DMS 273 (cell line): ENCODE measurements around the gene CPN2.
A peak's percentile ranks its signal among the peaks of the same experiment; 100 is the strongest.

Source experiments
- DNase-seq: peaks from one replicate; lab custom pipeline; 2025; ENCODE audit not compliant: unreplicated experiment; lab: John Stamatoyannopoulos, UW

CPN2 gene

DNA sequence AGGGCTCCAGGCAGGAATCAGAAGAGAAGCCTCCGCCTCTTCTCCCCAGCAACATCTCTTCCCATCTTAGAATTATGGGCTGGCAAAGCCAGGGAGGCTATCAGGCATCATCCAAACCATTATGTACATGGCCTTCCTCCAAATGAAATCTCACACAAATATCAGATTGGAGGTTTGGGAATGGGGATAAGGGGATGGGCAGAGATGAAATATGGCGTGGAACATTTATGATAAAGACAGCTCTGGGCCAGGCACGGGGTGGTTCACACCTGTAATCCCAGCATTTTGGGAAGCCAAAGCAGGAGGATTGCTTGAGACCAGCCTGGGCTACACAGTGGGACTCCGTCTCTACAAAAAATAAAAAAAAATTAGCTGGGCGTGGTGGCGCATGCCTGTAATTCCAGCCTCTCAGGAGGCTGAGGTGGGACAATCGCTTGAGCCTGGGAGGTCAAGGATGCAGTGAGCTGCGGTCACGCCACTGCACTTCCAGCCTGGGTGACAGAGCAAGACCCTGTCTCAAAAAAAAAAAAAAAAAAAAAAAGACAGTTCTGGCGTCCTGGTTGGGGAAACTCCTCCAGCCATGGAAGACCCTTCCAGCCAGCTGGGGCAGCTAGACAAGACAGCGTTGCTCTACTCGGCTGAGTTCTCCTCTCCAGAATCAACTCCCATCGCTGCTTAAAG, 36.6 kb downstream of the CPN2 start:
- no peak for DNase-seq

DNA sequence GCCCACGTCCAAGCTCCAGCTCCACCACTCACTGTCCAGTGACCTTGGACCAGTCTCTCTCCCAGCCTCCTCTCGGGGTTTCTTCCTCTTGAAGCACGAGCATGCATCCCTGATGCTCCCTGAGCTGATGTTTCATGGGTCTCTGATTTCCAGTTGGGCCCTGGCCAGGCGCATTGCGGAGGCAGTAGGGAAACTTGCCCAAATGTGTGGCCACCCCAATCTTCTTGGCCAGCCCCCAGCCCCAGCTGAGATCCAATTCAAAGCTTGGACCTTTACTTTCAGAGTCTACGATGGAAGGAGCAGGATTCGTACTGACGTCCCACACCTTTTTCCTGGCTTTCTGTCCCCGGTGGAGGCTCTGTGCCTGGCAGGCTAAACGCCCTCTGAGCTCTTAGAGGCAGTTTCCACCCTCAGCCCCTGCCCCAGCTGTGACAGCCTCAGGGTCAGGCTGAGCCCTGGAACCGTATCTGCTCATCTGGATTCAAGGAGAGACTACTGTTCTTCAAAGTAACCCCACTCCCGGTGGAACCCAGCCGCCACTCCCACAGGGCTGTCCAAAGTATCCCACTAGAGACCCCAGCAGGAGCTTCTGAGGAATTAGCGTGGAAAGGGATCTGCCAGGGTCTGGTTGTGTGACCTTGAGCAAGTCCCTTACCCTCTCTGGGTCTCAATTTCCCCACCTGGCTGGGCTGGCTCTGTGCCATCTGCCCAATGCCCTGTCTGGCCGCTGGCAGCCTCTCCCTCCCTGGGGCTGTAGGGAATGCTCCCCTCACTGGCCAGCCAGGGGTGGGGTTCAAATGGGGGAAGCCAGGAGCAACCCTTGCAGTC, 37.4 kb downstream of the CPN2 start:
- DNase-seq: peak; percentile 57

DNA sequence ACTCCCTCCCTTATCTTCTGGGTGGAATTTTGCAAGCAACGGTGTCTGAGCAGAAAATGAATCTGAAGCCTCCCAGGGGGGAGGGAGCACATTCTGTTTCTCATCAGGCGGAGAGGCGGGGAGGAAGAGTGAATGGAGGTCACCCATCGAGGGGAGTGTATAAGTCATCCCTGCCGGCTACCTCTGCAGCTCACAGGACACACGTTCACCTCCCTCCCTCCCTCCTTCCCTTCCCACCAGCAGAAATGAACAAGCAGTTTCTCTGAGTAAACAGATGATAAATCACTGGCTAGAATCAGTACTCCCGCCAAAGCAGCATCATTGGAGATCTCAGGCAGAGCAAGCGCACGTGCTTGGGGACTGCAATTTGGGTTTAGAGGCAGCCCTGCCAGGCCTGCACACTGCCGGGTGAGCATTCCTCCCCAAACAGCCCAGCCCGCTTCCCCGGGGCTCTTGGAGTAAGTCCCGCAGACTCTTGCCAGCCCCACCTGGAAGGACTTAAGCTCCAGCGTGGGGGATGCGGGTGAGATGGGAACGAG, 38.3 kb downstream of the CPN2 start:
- DNase-seq: peak; percentile 56

DNA sequence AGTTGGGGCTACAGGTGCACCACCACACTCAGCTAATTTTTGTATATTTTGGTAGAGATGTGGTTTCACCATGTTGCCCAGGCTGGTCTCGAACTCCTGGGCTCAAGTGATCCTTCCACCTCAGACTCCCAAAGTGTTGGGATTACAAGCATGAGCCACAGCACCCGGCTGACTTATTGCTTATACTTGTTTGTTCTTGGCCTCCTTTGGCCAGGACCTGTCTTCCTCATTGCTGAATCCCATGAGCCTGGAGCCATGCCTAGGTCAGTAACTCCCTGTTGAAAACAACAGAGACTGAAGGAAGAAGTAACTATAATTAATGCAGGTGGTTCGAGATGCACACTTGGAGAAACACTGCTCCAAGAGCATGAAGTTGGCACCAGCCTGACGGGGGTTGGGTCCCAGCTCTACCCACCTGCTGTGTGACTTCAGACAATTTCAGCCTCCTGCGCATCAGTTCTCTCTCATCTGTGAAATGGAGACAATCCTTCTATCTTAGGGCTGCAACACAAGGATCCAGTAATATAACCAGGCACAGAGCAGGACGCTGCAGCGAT, 38.9 kb downstream of the CPN2 start:
- DNase-seq: no peak

DNA sequence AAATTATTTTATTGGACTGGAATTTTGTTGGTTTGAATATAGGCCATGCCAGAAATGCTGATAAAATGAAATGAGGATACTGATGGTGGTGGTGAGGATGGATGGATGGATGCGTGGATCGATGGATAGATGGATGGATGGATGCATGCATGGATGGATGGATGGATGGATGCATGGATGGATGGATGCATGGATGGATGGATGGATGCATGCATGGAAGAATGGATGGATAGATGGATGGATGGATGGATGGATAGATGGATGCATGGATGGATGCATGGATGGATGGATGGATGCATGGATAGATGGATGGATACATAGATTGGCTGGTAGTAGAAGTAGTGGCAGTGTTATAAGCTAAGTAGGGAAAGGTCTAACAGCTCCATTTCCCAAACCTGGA, 40.1 kb downstream of the CPN2 start:
- DNase-seq: no peak

DNA sequence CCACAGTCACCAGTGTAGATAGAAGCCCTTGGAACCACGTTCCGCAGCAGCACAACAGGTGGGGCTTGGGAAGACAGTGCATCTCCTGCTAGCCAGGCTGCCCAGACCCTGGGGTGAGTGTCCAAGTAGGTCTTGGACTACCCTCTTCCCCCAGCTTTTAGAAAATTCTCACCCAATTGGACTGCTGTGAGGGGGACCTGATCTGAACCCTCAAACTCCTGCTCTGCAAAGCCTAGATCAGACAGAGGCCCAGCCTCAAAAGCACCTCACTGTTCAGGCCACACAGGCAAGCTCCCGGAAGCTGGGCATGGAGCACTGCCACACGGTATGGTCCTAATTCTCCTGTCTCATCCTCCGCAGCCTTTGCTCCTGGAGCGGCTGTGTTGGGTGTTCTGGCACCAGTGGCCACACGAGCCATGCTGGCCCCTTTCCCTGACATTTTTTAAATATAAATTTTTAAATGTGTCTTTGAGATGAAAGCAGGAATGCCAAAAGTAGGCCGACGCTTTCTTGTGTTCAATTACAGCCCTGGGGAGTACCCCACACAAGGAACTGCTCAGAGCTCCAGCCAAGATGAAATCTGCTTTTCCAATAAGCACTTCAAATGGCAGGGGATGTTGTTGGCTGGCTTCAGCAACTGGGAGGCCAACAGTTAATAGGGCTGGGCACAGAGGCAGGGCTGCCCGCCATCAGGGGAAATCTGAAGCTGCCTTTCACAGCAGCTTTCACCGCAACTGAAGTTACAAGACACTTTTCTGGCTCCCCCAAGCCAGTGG, 40.9 kb downstream of the CPN2 start:
- DNase-seq: no peak

DNA sequence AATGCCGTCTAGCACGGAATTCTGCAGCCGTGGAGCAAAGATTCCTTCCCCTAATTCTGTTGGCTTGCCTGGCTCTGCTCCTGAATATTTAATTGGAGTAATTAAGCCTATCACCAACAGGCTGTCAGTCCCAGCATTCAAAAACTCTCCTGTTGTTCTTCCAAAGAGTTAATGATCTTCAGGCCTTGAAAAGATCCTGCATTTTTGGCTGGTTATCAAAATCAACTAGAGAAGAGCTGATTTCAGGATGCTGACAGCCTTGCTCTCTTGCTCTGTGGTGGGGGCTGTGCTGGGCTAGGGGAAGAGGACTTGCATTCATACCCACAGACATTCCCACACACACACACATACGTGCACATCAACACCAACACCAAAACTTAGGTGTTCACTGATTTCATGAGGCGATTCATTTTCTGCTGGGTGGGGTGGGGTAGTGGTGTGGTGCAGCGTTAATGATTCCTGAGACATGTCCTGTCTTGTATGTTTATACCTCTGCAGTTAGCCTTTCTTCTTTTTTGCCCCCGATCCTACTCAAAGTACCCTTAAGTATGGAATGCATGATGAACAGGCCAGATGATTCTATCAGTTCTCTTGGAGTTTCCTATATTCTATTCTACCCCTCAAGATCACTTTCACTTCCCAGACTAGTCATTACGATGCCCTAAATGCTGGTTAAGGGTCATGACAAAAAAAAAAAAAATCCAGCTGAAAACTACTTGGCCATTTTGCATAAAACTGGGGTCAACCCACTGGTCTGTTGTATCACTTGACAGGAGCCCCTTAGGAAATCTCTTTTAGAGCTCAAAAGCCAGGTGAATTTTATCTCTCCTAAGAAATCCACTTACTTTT, 42.3 kb downstream of the CPN2 start:
- DNase-seq: peak; percentile 58

DNA sequence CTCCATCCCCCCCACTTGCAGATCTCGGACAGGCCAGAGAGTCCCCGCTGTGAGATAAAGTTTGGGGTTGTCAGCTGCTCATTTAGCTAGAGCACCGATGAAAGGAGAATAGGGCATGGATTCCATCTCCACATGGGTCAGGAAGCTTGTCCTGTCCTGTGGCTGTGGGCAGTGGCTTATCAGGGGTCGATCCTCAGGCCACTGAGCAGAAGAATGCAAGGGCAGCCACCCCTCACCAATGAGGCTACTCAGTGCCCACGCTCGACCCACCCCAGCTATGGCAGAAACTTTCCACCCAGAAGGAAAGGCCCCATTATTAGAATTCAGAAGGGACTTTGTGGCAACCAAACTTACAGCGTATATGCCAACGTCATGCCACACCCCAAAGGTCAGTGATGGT, 43.3 kb downstream of the CPN2 start:
- no peak for DNase-seq

DNA sequence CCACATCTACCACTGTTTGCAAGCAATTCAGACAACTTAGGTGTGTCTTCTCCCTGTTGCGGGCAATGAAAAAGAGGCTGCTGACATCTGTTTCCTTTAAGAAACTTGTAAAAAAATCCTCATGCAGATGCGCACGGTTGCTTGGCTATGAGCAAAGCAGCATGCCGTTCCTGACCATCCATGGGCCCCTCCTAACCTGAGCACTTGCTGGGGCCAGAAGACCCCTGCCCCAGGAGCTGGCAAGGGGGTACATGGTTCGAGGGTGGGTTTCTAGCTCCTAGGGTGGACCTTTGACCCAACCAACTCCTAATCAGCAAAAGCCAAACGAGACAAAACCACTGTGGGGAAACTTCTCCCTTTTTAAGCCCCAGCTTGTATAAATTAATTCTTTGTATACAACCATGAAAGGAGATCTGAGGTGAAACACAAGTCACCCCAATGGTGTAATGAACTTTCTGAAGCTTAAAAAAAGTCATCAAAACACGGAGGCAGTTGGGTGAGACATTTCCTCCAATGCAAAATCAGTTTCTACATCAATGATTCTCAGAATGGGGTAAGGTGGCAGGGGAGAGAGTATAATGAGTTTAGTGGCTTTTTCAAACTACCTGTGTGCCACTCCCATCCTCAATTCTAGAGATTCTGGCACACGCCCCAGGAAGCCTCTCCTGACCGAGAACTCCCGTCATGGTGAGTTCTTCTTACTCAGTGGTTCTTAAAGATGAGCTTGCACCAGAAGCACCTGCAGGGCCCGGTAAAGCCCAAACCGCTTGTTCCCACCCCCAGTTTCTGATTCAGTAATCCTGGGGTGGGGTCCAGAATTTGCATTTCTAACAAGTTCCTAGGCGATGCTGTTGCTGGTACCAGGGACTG, 44.1 kb downstream of the CPN2 start:
- no peak for DNase-seq

DNA sequence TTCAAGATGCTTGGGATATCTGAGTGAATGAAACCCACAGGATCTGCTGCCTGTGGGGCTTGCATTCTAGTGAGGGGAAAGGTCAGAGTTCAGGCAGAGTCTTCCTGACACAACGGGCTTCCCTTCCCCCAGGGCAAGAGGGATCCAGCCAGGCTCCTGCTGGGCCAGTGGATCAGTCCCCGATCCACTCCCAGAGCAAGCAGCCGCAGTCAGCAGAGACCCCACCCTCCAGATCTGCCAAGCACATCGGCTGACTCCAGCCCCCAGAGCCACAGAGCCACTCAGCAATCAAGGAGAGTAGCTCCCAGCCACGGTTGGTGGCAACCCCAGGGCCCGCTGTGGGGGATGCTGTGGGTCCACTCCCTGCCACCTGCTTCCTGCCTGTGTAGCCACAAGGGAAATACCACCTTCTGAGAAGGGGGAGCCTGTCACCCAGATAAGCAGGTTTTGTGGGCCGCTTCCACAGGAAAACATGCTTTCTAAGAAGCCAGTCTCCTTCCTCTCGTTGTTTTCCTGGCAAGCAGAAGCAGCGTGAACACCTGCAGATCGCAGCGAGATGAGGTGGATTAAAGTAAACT, 44.9 kb downstream of the CPN2 start:
- no peak for DNase-seq

DNA sequence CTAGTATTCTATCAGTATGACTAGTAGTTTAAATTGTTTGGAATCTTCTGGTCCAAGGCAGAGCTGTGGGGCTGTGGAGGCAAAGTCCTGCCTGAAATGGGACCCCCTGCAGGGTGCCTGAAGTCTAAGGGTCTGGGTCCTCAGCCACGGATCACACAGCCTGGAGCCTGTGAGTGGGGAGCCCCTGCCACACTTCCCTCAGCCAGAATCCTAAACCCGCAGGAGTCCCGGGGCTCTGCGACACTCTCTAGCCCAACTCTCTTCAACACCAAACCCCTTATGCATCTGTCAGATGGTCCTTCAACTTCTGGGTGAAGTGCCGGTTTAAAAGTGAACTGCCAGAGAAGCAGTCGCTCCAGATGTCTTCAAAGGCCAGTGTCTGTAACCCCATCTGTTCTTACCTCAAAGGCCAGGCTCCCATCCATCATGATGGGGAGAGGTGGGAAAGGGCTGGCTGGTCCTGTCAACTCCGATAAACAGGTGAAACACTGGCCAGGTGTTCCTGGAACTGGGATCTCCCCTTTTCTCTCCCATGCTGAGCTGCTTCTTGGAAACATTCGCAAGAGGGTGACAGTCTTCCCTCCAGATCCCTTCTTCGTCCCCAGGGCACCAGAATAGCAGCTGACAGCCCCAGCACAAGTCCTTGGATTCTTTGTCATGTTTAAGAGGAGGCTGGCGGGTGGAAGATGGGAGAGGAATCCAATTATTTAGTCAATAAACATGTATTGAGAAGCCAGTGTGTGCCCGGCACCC, 45.6 kb downstream of the CPN2 start:
- DNase-seq: peak; percentile 77

DNA sequence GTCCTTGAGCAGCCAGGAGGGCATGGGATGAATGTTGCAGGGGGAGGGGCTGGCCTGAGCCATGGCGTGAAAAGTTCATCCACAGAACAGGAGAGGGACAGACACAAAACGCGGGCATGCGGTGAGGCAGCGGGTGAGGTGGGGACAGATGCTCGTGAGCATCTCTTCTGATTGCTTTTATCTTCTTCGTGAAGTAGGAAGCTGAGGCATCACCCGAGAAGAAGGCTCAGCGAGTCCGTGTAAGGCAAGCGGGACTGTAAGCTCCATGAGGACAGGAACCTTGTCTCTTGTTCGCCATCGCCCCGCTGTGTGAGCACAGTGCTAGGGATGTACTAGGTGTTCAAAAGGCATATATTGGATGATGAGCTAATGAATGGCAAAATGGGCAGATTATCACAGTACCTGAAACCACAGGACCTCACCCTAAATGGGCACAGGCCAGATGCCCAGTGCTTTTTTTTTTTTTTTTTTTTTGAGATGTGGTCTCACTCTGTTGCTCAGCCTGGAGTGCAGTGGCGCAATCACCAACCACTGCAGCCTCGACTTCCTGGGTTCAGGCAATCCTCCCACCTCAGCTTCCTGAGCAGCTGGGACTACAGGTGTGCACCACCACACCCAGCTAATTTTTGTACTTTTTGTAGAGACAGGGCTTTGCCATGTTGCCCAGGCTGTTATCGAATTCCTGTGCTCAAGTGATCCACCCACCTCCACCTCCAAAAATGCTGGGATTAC, 46.8 kb downstream of the CPN2 start:
- DNase-seq: no peak

DNA sequence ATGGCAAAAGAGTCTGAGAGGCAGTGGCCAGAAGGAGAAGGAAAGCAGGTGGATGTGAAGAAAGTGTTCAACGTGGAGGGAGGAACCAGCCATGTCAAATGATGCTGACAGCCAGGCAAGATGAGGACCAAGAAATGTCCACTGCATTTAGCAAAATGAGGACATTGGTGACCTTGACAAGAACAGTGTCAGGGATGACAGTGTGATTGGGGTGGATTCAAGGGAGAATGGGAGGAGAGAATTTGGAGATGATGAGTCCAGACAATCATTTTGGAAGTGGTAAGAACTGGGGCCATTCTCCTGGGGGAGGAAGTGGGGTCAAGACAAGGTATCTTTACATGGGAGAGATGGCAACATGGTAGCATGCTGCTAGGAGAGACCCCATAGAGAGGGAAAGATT, 47.4 kb downstream of the CPN2 start:
- no peak for DNase-seq

DNA sequence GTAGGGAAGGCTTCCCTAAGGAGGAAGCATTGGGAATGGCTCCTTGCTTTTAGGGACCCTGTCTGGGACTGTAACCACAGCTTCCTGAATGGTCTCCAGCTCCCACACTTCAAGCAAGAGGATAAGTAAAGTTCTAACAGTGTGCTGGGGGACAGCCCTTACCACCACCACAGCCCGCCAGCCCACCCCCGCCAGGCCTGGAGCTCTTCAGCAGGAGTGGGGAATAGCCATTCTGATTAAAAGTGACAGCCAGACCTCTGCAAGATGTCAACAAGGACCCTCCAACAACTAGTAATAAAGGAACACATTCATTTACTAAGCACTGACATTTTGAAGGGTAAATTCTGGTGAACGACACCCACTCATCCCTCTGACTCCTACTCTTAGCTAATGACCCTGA, 49.4 kb downstream of the CPN2 start:
- no peak for DNase-seq

DNA sequence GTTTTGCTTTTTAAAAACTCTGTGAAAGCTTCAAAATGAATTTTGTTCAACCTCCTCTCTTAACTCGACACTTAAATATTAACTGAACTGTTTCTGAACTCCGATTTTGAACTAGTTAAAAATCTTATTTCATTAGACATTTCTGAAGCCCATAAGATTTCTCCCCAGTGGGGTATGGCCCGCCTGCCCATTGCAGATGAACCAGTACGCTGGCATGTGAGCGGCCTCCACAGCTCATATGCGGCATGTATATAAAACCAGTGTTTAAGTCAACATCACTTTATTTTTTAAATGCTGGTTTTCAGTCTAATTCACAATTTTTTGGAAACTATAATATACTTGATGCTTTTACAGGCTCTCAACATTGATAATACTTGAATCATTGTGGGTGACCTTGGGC, 50.2 kb downstream of the CPN2 start:
- no peak for DNase-seq

DNA sequence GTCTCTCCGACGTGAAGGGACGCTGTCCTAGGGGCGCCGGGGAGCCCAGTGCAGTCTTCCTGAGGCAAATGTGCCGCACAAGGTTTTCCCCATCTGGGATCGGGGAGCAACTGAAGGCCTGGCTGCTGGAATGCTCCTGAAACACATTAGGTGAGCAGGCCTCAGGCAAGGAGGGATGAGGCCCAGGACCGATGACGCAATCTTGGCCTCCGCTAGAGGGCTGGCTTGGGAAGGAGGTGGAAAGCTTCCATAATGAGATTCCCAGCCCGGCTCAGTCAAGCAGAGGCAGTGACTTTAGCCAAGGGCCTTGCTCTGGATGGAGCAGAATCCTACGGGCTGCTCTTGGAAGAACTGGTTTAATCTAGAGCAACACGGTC, 50.8 kb downstream of the CPN2 start:
- DNase-seq: peak; percentile 64

DNA sequence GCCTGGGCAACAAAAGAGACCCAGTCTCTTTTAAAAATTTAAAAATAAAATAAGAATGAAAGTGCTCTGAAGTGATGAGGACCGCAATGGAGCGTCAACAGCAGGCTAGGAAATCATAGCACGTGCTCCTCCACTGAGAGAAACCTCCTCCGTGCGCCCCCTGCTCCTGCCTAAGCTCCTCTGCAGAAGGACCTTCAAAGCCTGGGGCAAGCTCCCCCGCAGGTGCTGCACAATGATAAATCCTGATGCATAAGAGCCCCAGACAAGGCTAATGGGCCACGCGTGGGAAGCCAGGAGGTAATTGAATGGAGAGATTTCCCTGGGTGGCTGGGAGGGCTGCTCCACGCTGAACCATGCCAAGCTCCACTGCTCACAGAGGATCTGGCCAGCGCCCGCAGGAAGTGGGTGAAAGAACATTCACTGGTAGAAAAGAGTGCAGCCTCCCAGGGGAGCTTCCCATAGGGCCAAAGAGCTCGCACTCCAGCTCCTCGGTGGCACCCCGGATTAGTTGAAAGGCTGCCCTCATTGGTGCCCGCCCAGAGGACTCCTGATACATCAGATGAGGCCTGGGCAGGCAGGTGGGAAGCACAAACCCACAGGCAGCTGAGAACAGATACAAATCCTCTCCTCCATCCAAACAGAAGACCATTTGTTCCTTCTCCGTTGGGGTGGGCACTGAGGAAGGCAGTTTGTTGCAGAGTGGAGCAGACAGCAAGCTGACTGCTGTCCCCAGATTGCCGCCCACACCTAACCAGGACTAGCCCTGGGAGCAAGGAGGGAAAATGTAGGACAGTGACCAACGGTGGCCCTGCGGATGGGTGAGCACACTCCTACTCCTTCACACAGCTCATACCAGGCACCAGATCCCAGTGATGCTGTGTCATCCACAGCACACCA, 52.5 kb downstream of the CPN2 start:
- no peak for DNase-seq
